Activated CD4-positive, CD25-positive, alpha-beta regulatory T cell treated with anti-CD3 and anti-CD28 coated beads, Interleukin-2, amount 50 U/mL, for 24 hours (primary cell): Measurements from ENCODE around the gene RBFOX1.

ENCODE experiments used
- ATAC-seq, 2 donors: fragments of 150-1000 bp; cut with Tn5 transposase; one replicate each; pipeline ENCODE4 v1.10.0; 2021; ENCODE audit warnings: mild to moderate bottlenecking in 1 of 2, moderate library complexity in 1 of 2

Gene RBFOX1

GRCh38 chr16:7422036-7422888 lies 89.6 kb downstream of the RBFOX1 start:
- ATAC-seq, result no peak

DNA sequence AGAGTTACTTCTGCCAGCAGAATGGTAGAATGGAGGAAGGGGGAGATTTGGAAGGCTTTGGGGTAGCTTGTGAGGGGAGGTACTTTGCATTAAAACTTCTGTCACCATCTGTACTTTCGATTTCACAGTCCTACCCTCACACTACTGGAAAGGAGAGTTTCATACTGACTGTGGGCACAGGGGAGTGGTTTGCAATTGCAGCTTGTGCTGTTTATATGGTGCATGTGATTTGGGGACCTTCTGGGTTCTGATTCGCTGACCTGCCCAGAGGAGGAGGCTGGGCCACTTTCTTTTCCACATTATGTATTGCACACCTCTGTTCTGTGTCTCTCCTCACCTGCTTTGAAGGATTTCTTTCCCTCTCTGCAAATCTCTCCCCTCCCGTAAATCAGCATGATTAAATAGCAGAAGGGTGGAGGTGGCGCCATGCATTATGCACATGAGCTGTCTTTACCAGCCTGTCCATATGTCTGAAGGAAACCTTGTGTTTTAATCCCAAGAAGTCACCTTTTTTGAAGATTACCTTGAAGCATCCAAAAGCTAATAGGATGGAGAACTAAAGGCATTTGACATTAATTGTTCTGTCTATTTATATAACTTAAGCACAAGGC lies 90.9 kb downstream of the RBFOX1 start:
- no peak for ATAC-seq

DNA sequence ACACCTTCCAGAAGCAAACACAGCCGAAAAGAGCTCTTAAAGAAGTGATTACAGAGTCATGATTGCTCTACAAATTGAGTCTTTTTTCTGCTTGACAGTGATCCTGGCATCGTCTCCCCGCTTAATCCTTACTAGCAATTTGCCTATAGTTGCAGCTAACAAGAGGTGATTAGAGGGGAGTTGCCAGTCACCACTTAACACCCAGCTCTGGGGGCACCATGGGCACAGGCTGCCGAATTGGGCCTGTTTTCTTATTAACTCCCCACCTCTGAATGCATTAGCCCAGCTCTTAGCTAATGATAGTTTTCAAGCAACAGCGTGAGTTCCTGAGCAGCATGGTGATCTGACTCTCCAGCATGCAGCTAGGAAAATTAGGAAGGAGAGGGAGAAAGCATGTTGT lies 93.5 kb downstream of the RBFOX1 start:
- ATAC-seq, result no peak

DNA sequence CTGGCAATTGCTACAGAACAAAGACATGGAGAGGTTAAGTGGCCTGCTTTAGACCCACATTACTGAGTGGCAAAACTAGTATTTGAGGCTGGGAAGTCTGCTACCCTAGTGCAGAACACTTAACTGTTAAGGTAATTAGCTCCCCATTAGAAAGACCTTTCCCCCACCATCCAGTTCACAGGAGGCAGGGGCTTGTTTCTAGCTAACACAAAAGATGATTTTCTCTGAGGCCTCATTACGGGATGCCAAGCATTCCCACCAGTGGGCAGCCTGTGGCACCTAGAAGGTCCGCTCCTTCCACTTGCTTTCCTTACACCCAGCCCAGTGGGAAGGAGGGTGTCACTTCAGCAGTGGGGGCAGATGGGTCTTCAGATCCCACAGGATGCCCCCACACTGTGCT lies 99.1 kb downstream of the RBFOX1 start:
- ATAC-seq, result no peak

DNA sequence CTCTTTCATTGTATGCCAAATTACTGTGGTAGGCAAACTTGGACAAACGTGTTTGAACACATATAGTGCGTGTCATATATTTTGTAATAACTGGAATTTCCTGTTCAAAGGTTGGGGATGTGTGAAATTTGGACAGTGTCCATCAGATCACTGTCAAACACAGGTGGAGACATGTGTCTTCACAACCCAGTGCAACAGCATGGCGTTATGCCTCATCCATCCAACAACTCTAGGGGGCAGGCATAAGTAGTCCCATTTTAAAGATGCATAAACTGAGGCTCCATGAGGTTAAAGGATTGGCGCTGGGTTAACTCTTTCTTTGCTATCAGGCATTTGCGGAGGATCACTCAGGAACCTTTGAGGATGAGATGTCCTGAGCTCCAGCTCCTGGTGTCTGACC lies 103.7 kb downstream of the RBFOX1 start:
- ATAC-seq, result no peak

- no peak for ATAC-seq
Observed at GRCh38 chr16:7437135-7437804, 104.6 kb downstream of the RBFOX1 start.

DNA sequence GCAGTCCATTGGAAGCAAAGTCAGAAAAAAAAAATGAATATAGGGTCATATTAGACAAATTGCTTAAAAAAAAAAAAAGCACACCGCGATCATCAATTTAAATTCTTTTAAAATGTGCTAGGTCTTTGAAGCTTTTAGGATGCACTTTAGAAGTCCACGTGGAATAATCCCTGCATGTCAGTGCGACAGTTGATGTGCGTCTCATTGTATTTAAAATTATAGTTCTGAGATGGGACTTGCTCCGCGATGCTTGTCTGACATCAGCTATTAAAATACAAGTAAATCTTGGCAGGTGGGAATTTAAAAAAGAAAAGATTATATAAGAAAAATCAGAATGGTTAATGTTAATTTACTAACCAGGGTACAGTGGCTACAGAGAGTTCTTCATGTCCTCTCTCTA lies 105.2 kb downstream of the RBFOX1 start:
- no peak for ATAC-seq

GRCh38 chr16:7438601-7439000 lies 106.0 kb downstream of the RBFOX1 start:
- ATAC-seq, result no peak

DNA sequence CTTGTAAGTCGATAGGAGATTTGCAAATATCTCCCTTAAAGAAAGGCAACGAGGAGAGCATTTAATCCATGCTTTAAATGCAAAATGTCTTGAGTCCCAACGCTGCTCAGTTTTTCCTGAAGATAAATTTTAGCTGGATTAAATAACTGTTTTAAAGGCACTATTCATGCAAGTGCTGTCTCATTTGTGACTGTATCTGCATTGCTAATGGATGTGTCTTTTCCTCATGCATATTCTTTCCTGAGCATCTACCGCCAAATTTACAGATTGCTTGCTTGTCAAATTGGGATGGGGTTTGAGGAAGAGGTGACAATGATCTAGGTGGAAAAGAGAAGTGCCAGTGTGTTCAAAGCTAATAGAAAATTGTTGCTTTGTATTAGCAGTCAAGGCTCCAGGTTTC lies 106.9 kb downstream of the RBFOX1 start:
- ATAC-seq, result no peak

- ATAC-seq, result no peak
Observed at GRCh38 chr16:7440886-7441400, 108.3 kb downstream of the RBFOX1 start.

DNA sequence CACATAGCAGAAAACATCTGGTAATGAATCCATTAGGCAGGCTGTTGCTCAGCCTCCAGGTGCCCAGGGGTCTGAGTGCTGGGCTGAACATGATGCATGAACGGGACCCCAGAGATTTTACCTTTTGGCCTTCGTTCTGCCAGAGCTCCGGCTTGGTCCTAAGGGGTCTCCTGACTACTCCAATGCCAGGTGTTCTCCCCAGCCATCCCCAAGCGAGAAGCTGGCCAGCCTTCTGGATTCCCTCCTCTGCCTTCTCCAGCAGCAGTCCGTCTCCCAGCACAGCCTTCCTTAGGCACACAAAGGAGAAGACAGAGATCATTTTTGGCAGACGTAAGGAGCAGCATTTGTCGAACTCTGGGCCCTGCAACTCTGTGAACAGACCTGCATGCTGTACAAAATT lies 109.4 kb downstream of the RBFOX1 start:
- no peak for ATAC-seq

- ATAC-seq, result no peak
Observed at GRCh38 chr16:7443142-7443541, 110.5 kb downstream of the RBFOX1 start.

GRCh38 chr16:7443648-7444365 lies 111.2 kb downstream of the RBFOX1 start:
- no peak for ATAC-seq

DNA sequence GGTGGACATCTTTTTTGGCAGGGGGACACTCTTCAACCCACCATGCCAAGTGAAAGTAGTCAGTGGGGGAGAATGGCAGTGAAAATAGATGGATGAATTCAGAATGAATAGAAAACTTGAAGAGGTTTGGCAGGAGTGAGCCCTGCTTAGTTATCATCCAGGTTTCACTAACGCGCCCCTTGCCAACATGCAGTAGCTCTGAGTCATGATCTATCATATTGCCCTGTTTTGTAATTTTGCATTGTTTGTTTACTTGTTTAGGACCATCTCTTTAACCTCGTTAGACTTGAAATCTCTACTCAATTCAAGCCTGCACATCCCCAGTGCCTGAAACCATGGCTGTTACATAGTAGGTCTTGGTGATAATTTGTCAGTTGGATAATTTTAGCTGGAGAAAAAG lies 116.7 kb downstream of the RBFOX1 start:
- no peak for ATAC-seq

DNA sequence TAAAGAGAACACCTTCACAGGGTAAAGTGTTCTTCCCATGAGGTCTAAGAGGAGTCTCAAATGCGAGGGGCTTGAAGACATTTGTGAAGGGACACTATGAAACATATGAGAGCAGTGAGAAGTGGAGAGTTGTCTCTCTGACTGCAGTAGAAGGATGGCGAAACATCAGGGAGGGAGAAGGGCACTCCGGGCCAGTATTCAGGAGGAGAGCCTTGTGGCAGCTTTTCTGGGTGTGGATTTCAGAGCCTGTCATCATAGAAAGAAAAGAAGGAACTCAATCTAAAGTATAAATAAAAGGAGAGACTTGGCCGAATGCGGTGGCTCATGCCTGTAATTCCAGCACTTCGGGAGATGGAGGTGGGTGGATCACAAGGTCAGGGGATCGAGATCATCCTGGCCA lies 117.2 kb downstream of the RBFOX1 start:
- no peak for ATAC-seq

- no peak for ATAC-seq
Observed at GRCh38 chr16:7450440-7450839, 117.8 kb downstream of the RBFOX1 start.

GRCh38 chr16:7452090-7452489 lies 119.4 kb downstream of the RBFOX1 start:
- no peak for ATAC-seq

GRCh38 chr16:7456211-7456610 lies 123.6 kb downstream of the RBFOX1 start:
- ATAC-seq, result no peak

DNA sequence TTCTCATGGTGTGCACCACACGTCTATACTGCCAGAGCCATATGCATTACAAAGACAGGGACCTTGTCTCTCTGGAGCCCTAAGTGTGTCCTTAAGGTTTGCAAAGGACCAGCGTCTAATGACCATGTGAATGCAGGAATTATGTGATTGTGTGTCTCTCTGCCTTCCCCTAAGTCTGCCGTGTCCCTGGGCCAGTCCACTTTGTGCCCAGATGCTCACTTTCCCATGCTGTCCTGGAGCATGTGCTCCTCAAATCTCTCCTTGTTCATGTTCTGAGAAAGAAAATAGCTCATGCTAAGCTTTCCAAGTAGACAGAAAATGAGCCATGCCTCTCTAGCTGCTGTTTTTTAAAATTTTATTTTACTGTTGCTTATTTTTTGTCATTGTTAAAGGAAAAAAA lies 125.5 kb downstream of the RBFOX1 start:
- ATAC-seq, result no peak

- no peak for ATAC-seq
Observed at GRCh38 chr16:7470344-7470743, 137.7 kb downstream of the RBFOX1 start.

GRCh38 chr16:7471268-7471667 lies 138.6 kb downstream of the RBFOX1 start:
- ATAC-seq, result no peak

GRCh38 chr16:7482032-7482431 lies 149.4 kb downstream of the RBFOX1 start:
- no peak for ATAC-seq
